H1 (cell line): Measurements from ENCODE around the gene TOPORS. TPM values are rescaled to one million over a fixed set of nuclear protein-coding genes. Genes with fewer than 3 reads are reported as not detected.

Experiments used
- HDAC2 ChIP-seq, 2 experiments: fragments of 300-600 bp in 1 of 2; sonication (generic) in 1 of 2; IDR thresholded peaks; 2 replicates each; pipeline ENCODE4 v1.6.1; 2011 to 2012; ENCODE audit warnings: low read depth in 2 of 2, low read length in 2 of 2, mild to moderate bottlenecking in 2 of 2, moderate library complexity in 2 of 2, borderline replicate concordance in 1 of 2, inconsistent platforms in 1 of 2
- polyA plus RNA-seq, 7 experiments: library from polyadenylated mRNA; depleted of rRNA in 3 of 7; stranded (reverse) in 5 of 7; unstranded in 2 of 7; fragments of >200 nt in 5 of 7; fragments of 200-250 nt in 2 of 7; gene quantifications; 1 replicate in 5 of 7; 2 replicates in 1 of 7; 4 replicates in 1 of 7; pipeline versions ENCODE4 v1.2.1 to v1.2.3, GENCODE V29; 2011 to 2013; ENCODE audit warnings: missing spikeins in 2 of 7, mixed read lengths in 2 of 7
- total RNA-seq: library from RNA; stranded (reverse); fragmentation: NEBNext Ultra II Directional; extraction: Animal tissue kit (Norgen Biotek cat#: 25700); gene quantifications from 2 replicates; pipeline ENCODE4 v1.2.1, GENCODE V29; 2021

TOPORS gene
- total and polyA plus RNA-seq, 2 of the 8 experiments (the other 6 are each of a cell fraction or from before 2014, with no cell fraction given) = 10.3 to 30.7 TPM

DNA sequence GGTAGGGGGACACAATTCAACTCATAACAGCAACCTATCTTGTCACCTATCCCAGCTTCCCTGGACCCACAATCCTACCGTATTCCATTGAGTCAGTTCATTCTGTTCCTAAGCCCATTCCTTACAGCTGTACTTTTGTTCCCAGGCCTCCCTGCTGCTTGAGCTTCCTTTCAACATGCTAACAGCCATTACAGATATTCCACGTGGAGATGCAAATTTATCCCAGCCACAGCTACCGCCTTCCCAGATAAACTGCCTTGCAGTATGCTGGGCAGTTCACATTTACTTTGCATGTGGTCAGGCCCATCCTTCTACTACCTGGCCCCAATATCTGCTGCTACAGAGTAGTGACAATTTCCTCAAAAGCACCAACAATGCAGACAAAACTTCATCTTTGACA lies 49.4 kb downstream of the TOPORS start (continued):
- TF ChIP-seq HDAC2 (IDR thresholded peaks at IDR 0.05; ENCODE audit: borderline replicate concordance in 1 of 2, low read depth in 2 of 2, low read length in 2 of 2) = no peak
